ENCODE data around the gene GPR84.

GRCh38 chr12:54405573-54405972 lies 41.3 kb upstream of the GPR84 start:
- TF ChIP-seq EZH2 (IDR thresholded peaks at IDR 0.05; ENCODE audit: borderline replicate concordance, low read length) (no peak), CTCF (IDR thresholded peaks at IDR 0.05; ENCODE audit: low read length) (no peak)

All from OCI-LY1 (cell line).